Activated CD8-positive, alpha-beta memory T cell treated with anti-CD3 and anti-CD28 coated beads, Interleukin-2, amount 10 ng/mL, durations not matched to agents 7 days and 5 days (primary cell): ENCODE measurements around the gene ADGRD2. TPM values are rescaled to one million over a fixed set of nuclear protein-coding genes. Genes with fewer than 3 reads are reported as not detected.

Experiments used
- ATAC-seq: fragments of 150-1000 bp; cut with Tn5 transposase; one replicate; pipeline ENCODE4 v1.10.0; 2021; ENCODE audit warnings: moderate library complexity
- CTCF ChIA-PET: fragments of 350-600 bp; sonication (Branson Sonifier 250); formaldehyde crosslinking; loops from one replicate; lab custom pipeline; 2021; ENCODE audit warnings: antibody characterized with exemption; lab: Charles Lee
- DNase-seq: peaks from one replicate; pipeline ENCODE4 v3.0.0-alpha.2; 2020
- H3K27ac Mint-ChIP-seq: one replicate; pipeline ENCODE4 v1.8.0; 2021; ENCODE audit warnings: mild to moderate bottlenecking, mixed read lengths
- H3K27me3 Mint-ChIP-seq: one replicate; pipeline ENCODE4 v1.8.0; 2021; ENCODE audit warnings: mixed read lengths
- H3K36me3 Mint-ChIP-seq: one replicate; pipeline ENCODE4 v1.8.0; 2021; ENCODE audit warnings: mild to moderate bottlenecking, mixed read lengths
- H3K4me1 Mint-ChIP-seq: one replicate; pipeline ENCODE4 v1.8.0; 2021; ENCODE audit warnings: mixed read lengths
- H3K4me3 Mint-ChIP-seq: one replicate; pipeline ENCODE4 v1.8.0; 2021; ENCODE audit warnings: mild to moderate bottlenecking, moderate library complexity, mixed read lengths
- H3K9me3 Mint-ChIP-seq: one replicate; pipeline ENCODE4 v1.8.0; 2022; ENCODE audit warnings: low read depth, mixed read lengths
- total RNA-seq, 2 experiments: library from RNA; stranded (reverse); gene quantifications; one replicate each; pipeline ENCODE4 v1.2.3, GENCODE V29; 2021

Gene ADGRD2
- total RNA-seq, 2 experiments from 2014 or later, result not detected

DNA sequence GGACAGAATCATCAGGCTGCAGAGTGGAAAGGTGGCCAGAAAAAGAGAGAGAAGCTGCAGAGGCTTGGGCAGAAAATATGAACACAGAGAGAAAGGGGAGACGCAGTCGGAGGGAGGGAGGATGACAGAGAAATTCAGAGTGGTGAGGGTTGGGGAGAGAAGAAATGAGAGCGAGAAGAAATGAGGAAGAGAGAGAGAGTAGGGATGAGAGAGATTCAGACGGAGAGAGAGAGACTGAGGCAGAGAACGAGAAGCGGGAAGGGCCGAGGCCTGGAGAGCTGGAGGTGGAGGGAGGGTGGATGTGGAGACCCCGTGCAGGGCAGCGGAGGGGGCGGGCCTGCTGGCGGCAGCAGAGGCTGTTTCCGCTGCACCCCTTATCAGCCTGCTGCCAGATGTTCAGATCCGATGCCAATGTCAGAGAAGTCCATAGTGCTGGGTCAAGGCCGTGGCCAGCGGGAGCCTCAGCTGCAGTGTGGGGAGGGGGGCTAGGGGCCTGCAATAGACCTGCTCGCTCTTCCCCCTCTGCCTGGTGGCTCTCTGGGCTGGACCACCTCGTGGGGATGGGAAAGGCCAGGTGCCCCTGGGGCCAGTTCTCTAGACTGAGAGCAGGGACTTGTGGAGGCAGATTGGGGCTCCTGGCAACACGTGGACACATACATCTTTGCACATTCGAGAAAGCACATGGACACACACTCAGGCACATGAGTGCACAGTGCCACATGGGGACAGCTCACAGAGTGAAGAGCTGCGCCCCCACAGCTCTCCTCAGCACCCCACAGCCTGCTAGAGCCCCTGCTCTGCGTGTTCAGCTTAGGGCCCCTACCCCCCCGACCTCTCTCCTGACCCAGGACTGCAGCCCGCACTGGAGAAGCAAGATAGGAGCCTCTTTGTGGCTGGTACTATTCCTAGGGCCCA lies 61.9 kb downstream of the ADGRD2 start:
- H3K4me1 Mint-ChIP-seq, result no peaks in the 10 kb centered on the region
- no peaks in the 10 kb centered on the region for H3K36me3 Mint-ChIP-seq
- H3K4me3 Mint-ChIP-seq, result no peak overlapping the region
- CTCF ChIA-PET, result no interaction called here
- no peaks in the 10 kb centered on the region for H3K9me3 Mint-ChIP-seq
- H3K27ac Mint-ChIP-seq, result no peak overlapping the region
- no peak for ATAC-seq
- peaks cover 8% of the 10 kb centered on the region for H3K27me3 Mint-ChIP-seq
- DNase-seq, result no peak

GRCh38 chr9:124512806-124513204 lies 62.6 kb downstream of the ADGRD2 start:
- ATAC-seq (no peak), DNase-seq (no peak)
- no peaks in the 10 kb centered on the region for H3K9me3 Mint-ChIP-seq
- CTCF ChIA-PET, result no interaction called here
- H3K36me3 Mint-ChIP-seq, result no peaks in the 10 kb centered on the region
- no peak overlapping the region for H3K27ac Mint-ChIP-seq
- peaks cover 9% of the 10 kb centered on the region for H3K27me3 Mint-ChIP-seq
- no peaks in the 10 kb centered on the region for H3K4me1 Mint-ChIP-seq
- no peak overlapping the region for H3K4me3 Mint-ChIP-seq

DNA sequence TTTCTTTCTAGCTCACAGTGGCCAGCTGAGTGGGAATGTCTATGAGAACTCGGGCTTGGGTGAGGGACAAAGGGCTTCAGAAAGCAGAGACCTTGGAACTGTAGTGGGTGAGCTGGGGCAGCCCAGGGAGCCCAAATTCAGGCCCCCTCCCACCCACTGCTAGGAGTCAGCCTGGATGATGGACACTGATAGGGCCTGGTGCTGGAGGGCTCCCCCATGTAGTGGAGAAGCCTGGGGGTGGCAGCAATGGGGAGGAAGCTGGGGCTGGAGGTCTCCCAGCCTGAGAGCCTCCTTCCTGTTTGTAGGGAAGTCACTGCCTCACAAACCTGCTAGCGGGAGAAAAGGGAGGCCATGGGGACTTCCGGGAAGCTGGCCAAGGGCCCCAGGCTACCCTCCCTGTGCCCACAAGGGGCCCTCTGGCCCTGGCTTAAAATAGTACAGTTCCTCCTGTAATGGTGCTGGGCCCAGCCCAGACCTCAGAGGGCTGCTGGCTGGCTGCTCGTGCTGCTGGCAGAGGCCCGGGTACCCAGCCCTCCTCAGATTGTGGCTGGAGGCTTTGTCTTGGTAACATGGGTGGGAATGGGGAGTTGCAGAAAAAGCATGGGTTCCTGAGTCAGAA lies 63.2 kb downstream of the ADGRD2 start:
- Mint-ChIP-seq H3K27ac (no peak overlapping the region), H3K9me3 (no peaks in the 10 kb centered on the region), H3K4me1 (no peaks in the 10 kb centered on the region), H3K36me3 (no peaks in the 10 kb centered on the region), H3K4me3 (no peak overlapping the region), H3K27me3 (peaks cover 9% of the 10 kb centered on the region)
- CTCF ChIA-PET, result no interaction called here
- ATAC-seq, result no peak
- DNase-seq, result no peak

DNA sequence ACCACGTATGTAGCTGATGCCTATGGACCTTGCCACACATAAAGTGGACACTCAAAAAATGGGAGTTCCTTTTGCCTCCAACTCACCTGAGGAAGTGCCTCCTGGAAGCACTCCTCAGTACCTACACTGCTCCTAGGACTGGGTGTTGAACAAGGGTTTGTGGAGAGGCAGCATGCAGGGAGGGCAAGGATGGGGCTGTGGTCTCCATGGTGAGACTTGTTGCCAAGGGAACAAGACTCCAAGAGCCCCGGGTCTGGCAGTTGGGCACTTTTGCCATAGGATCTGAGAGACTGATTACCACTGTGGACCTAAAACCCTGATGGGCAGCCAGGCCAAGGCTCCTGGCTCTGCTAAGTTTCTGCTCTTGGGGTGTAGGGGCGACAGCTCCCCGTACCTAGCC lies 63.9 kb downstream of the ADGRD2 start:
- Mint-ChIP-seq H3K27ac (no peak overlapping the region), H3K9me3 (no peaks in the 10 kb centered on the region), H3K4me3 (no peak overlapping the region), H3K27me3 (peaks cover 9% of the 10 kb centered on the region), H3K36me3 (no peaks in the 10 kb centered on the region), H3K4me1 (no peaks in the 10 kb centered on the region)
- CTCF ChIA-PET, result interaction anchor here (1.7 kb wide), 1 partner anchor 23 kb away, joined by 4 read pairs; no protein-coding TSS in a partner anchor
- DNase-seq (no peak), ATAC-seq (no peak)

DNA sequence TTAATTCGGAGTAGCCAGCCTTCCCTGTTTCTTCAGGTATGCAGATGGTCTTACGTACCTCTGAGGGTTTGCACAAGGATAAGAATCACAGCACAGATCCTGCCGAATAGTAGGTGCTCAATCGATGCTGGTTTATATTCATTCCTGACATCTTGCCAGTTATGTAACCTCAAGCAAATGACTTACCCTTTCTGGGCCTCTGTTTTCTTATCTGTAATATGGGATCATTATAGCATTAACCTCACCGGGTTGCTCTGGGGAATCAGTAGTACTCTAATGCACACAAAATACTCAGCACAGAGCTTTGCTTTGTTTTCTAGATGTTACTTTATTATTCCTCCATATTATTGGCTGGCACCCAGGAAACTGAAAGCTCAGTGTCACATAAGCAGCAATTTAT lies 64.6 kb downstream of the ADGRD2 start:
- Mint-ChIP-seq H3K4me3 (no peak overlapping the region), H3K4me1 (no peaks in the 10 kb centered on the region), H3K36me3 (no peaks in the 10 kb centered on the region), H3K9me3 (no peaks in the 10 kb centered on the region), H3K27me3 (peaks cover 9% of the 10 kb centered on the region), H3K27ac (no peak overlapping the region)
- CTCF ChIA-PET, result interaction anchor here (1.1 to 1.7 kb wide), 3 partner anchors 9 to 41 kb away, joined by 3 to 4 read pairs (median 3); no protein-coding TSS in a partner anchor
- DNase-seq (no peak), ATAC-seq (no peak)

DNA sequence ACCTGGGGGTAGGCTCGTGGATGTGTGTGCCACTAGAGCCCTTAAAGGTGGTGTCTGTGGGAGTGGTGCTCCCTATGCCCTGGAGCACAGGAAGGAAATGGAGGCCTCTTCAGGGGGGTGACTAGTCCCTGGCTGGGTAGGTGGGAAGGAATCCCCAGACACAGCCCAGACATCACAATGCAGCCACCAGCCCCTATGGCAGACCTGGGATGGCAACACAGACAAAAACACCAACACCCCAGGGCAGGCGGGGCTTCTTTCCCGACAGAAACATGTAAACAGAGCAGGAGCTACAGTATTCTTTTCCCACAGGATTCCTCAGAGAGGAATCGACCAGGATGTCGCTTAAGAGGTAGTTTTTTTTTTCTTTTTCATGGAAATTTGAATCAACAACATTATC lies 67.3 kb downstream of the ADGRD2 start:
- CTCF ChIA-PET, result no interaction called here
- no peak overlapping the region for H3K4me3 Mint-ChIP-seq
- ATAC-seq (no peak), DNase-seq (no peak)
- no peaks in the 10 kb centered on the region for H3K4me1 Mint-ChIP-seq
- no peaks in the 10 kb centered on the region for H3K9me3 Mint-ChIP-seq
- no peaks in the 10 kb centered on the region for H3K36me3 Mint-ChIP-seq
- H3K27ac Mint-ChIP-seq, result no peak overlapping the region
- H3K27me3 Mint-ChIP-seq, result peaks cover 14% of the 10 kb centered on the region

DNA sequence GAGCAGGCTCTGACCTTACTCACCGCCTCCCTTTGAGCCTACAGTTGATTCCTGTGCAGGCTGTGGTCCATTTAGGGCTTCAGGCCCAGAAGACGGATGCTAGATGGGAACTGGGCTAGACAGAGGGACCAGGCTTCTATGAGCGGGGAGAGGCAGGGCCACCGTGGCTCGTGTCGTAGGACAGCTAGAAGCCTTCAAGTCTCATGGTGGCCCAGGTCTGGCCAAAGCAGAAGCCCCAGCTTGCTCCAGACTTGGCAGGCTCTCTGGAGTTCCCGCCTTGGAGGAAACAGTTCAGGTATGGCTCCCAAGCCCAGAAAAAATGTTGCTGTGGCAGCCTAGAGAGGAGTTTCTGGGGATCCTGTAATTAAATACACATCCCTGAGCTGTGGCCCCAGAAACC lies 67.9 kb downstream of the ADGRD2 start:
- H3K27ac Mint-ChIP-seq, result no peak overlapping the region
- DNase-seq, result no peak
- no peaks in the 10 kb centered on the region for H3K9me3 Mint-ChIP-seq
- no peaks in the 10 kb centered on the region for H3K4me1 Mint-ChIP-seq
- no peaks in the 10 kb centered on the region for H3K36me3 Mint-ChIP-seq
- H3K4me3 Mint-ChIP-seq, result no peak overlapping the region
- peaks cover 14% of the 10 kb centered on the region for H3K27me3 Mint-ChIP-seq
- CTCF ChIA-PET, result no interaction called here
- ATAC-seq, result no peak

DNA sequence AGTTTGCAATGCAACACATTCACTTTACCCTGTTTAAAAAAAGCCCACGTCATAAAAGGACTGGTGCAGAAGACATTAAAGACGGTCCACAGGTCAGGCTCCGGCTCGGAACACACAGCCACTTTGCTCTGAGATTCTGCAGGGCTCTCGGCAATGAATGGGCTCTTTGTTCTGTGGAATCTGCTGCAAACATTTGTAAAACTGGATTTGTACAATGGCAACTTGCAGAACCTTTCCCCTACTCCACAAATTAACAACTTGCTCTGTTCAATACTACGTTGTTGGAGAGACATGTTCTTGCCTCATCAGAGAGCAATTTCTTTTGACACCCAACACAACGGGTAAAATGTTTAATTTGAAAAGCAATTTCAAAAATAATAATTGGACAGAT lies 70.0 kb downstream of the ADGRD2 start:
- CTCF ChIA-PET, result interaction anchor here (1.7 kb wide), 1 partner anchor 17 kb away, joined by 4 read pairs; no protein-coding TSS in a partner anchor

DNA sequence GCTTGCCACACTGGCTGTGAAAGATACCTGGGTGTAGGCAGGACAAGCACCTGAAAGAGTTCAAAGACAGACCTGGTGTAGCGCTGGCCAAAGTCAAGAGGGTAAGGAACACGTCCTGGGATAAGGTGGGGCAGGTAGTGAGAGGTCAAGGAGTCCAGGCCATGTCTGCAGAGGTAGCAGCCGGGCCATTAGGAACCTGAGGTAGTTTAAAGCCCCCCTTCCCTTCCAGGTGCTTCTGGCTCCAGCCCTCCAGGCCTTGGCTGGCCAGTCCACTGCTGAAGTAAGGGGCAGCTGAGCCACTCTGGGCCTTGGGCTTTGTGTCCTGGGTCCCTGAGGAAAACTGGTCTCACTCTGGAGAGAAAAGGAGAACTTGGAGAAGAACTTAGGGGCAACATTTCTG lies 70.9 kb downstream of the ADGRD2 start:
- Mint-ChIP-seq H3K4me3 (no peak overlapping the region), H3K4me1 (no peaks in the 10 kb centered on the region), H3K9me3 (no peaks in the 10 kb centered on the region), H3K27me3 (peaks cover 14% of the 10 kb centered on the region), H3K27ac (no peak overlapping the region), H3K36me3 (no peaks in the 10 kb centered on the region)
- DNase-seq, result no peak
- CTCF ChIA-PET, result interaction anchor here (1.7 kb wide), 1 partner anchor 16 kb away, joined by 4 read pairs; no protein-coding TSS in a partner anchor
- ATAC-seq, result no peak

More for the DNA sequence above, 70.0 kb downstream of the ADGRD2 start:
- no peak overlapping the region for H3K27ac Mint-ChIP-seq
- H3K9me3 Mint-ChIP-seq, result no peaks in the 10 kb centered on the region
- H3K4me3 Mint-ChIP-seq, result no peak overlapping the region
- ATAC-seq (no peak), DNase-seq (no peak)
- H3K4me1 Mint-ChIP-seq, result no peaks in the 10 kb centered on the region
- no peaks in the 10 kb centered on the region for H3K36me3 Mint-ChIP-seq
- H3K27me3 Mint-ChIP-seq, result peaks cover 14% of the 10 kb centered on the region

DNA sequence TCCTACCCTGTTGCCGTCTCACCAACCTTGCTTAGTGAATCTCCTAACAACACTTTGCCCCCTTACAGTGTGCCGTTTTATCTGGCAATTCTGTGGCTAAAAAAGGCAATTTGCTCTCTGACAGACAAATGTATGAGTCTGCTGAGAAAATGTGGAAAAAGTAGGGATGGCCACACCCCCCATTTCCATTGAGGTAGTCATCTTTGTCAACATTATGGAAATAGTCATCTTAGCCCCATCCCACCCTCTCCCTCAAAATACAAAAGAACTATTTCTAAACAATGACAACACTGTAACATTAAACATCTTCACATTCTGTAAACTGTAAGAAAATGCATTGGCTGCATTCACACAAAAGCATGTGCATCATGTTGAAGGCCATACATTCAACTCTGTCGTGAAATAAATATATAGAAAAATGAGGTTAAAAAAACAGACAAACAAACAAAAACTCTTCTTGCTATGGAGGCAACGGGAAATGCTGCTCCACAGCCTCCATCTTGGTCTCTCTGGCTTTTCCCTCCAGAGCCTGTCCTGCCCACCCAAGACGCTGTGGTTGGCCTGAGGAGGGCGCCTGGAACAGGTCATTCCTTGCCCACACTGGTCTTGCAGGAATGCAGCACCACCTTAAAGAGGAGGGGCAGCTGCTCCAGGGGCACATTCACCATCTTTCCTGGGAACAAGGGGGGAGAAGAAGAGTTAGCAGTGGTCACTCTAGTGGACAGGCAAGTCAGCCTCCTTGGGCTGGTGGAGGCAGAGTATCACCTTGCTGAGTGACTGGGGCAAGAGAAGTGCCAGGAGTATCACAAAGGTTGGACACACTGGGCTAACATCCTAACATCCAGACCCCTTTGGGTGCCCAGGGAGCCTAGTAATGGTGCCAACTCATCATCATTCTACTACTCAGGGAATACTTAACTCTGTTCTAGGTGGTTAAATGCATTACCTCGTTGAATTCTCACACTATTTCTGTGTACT lies 72.2 kb downstream of the ADGRD2 start:
- H3K27me3 Mint-ChIP-seq, result peaks cover 9% of the 10 kb centered on the region
- H3K4me3 Mint-ChIP-seq, result no peak overlapping the region
- H3K27ac Mint-ChIP-seq, result no peak overlapping the region
- H3K9me3 Mint-ChIP-seq, result no peaks in the 10 kb centered on the region
- ATAC-seq (no peak), DNase-seq (no peak)
- CTCF ChIA-PET, result interaction anchor here (4.8 kb wide), 1 partner anchor 15 kb away, joined by 26 read pairs; no protein-coding TSS in a partner anchor
- H3K4me1 Mint-ChIP-seq, result no peaks in the 10 kb centered on the region
- H3K36me3 Mint-ChIP-seq, result no peaks in the 10 kb centered on the region

GRCh38 chr9:124526174-124526573 lies 75.9 kb downstream of the ADGRD2 start:
- Mint-ChIP-seq H3K9me3 (no peaks in the 10 kb centered on the region), H3K27me3 (peaks cover 6% of the 10 kb centered on the region), H3K36me3 (no peaks in the 10 kb centered on the region), H3K4me1 (no peaks in the 10 kb centered on the region), H3K27ac (no peak overlapping the region), H3K4me3 (no peak overlapping the region)
- no peak for ATAC-seq
- CTCF ChIA-PET, result interaction anchor here (4.8 kb wide), 1 partner anchor 11 kb away, joined by 26 read pairs; no protein-coding TSS in a partner anchor
- no peak for DNase-seq

DNA sequence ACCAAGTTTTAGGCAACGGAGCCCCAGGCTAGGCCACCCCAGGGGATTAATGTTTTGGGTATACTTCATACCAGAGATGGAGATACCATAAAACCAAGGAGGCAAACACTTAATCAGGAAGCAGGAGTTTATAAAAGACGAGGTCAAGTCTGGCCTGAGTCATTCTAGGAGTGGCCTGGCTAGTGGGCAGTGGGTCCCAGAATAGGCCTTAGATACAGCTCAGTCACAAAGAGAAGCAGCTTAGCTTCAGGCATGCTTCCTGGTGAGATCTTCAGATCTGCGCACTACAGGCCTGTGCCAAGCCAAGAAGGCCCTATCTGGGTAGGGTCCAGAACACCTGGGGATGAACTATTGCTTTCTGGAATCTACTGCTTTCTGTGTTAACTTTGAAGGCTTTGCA lies 77.5 kb downstream of the ADGRD2 start:
- Mint-ChIP-seq H3K27ac (no peak overlapping the region), H3K27me3 (peaks cover 10% of the 10 kb centered on the region), H3K4me3 (no peak overlapping the region), H3K36me3 (no peaks in the 10 kb centered on the region), H3K9me3 (no peaks in the 10 kb centered on the region), H3K4me1 (no peaks in the 10 kb centered on the region)
- DNase-seq (no peak), ATAC-seq (no peak)
- CTCF ChIA-PET, result interaction anchor here (1.4 kb wide), 1 partner anchor 9 kb away, joined by 7 read pairs; no protein-coding TSS in a partner anchor
